ENCODE measurements around the gene ZWILCH.

GRCh38 chr15:66484539-66485112, 20.5 kb upstream of the ZWILCH start:
- TF ChIP-seq CTCF (IDR thresholded peaks at IDR 0.05; ENCODE audit: extremely low read depth in 1 of 2, insufficient read depth in 1 of 2, low read depth in 1 of 2, low read length in 2 of 2): no peak
- TF ChIP-seq POLR2A (IDR thresholded peaks at IDR 0.05; ENCODE audit: low read depth, low read length): no peak
- TF ChIP-seq EZH2 (IDR thresholded peaks at IDR 0.05; ENCODE audit: borderline replicate concordance, low read depth, low read length, severe bottlenecking): no peak
- TF ChIP-seq MYC (IDR thresholded peaks at IDR 0.05; ENCODE audit: low read depth, low read length): no peak
- no peak for TF ChIP-seq JUN (IDR thresholded peaks at IDR 0.05; ENCODE audit: borderline replicate concordance, insufficient read depth, insufficient read length, low read depth)
- no peak for TF ChIP-seq POLR2AphosphoS5 (IDR thresholded peaks at IDR 0.05; ENCODE audit: insufficient read depth, low read depth, low read length)

Measured in endothelial cell of umbilical vein (primary cell).